Activated CD4-positive, alpha-beta memory T cell treated with anti-CD3 and anti-CD28 coated beads, Interleukin-2, amount 10 ng/mL, durations not matched to agents 7 days and 5 days (primary cell): ENCODE results near the gene NABP2. TPM values are rescaled to one million over a fixed set of nuclear protein-coding genes. Genes with fewer than 3 reads are reported as not detected.

Experiments
- CTCF ChIA-PET: fragments of 350-600 bp; sonication (Branson Sonifier 250); formaldehyde crosslinking; loops from one replicate; lab custom pipeline; 2021; ENCODE audit warnings: antibody characterized with exemption, inconsistent platforms; lab: Charles Lee
- POLR2A ChIA-PET: fragments of 350-600 bp; sonication (Branson Sonifier 250); formaldehyde crosslinking; loops from one replicate; lab custom pipeline; 2021; ENCODE audit warnings: antibody characterized with exemption; lab: Charles Lee
- DNase-seq: peaks from one replicate; pipeline ENCODE4 v3.0.0-alpha.2; 2020
- H3K27ac Mint-ChIP-seq: one replicate; pipeline ENCODE4 v1.8.0; 2021; ENCODE audit warnings: mild to moderate bottlenecking, mixed read lengths
- H3K27me3 Mint-ChIP-seq: one replicate; pipeline ENCODE4 v1.8.0; 2021; ENCODE audit warnings: mixed read lengths
- H3K36me3 Mint-ChIP-seq: one replicate; pipeline ENCODE4 v1.8.0; 2021; ENCODE audit warnings: low read depth, mixed read lengths
- H3K4me1 Mint-ChIP-seq: one replicate; pipeline ENCODE4 v1.8.0; 2021; ENCODE audit warnings: mixed read lengths
- H3K4me3 Mint-ChIP-seq: one replicate; pipeline ENCODE4 v1.8.0; 2021; ENCODE audit warnings: mild to moderate bottlenecking, mixed read lengths
- H3K9me3 Mint-ChIP-seq: one replicate; pipeline ENCODE4 v1.8.0; 2021; ENCODE audit warnings: mixed read lengths
- total RNA-seq, 2 experiments: library from RNA; stranded (reverse); gene quantifications; one replicate each; pipeline ENCODE4 v1.2.3, GENCODE V29; 2021

The NABP2 gene
- total RNA-seq, 2 experiments from 2014 or later: 49.6 to 52.3 TPM

DNA sequence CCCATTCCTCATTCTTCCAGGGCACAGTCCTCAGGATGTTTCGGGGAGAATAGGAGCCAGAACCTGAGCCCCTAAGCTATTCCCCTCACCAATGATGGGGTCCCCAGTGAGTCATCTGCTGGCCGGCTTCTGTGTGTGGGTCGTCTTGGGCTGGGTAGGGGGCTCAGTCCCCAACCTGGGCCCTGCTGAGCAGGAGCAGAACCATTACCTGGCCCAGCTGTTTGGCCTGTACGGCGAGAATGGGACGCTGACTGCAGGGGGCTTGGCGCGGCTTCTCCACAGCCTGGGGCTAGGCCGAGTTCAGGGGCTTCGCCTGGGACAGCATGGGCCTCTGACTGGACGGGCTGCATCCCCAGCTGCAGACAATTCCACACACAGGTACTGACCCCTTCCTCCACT is 7.0 kb downstream of the NABP2 start:
- Mint-ChIP-seq H3K36me3 (peaks cover 3% of the 10 kb centered on the region), H3K4me1 (peaks cover 2% of the 10 kb centered on the region), H3K4me3 (no peak overlapping the region), H3K9me3 (no peaks in the 10 kb centered on the region), H3K27ac (no peak overlapping the region), H3K27me3 (no peaks in the 10 kb centered on the region)
- CTCF ChIA-PET: no interaction called here
- POLR2A ChIA-PET: interaction anchor here (1.1 kb wide), 1 partner anchor 9 kb away, joined by 4 read pairs; no protein-coding TSS in a partner anchor
- DNase-seq: no peak

DNA sequence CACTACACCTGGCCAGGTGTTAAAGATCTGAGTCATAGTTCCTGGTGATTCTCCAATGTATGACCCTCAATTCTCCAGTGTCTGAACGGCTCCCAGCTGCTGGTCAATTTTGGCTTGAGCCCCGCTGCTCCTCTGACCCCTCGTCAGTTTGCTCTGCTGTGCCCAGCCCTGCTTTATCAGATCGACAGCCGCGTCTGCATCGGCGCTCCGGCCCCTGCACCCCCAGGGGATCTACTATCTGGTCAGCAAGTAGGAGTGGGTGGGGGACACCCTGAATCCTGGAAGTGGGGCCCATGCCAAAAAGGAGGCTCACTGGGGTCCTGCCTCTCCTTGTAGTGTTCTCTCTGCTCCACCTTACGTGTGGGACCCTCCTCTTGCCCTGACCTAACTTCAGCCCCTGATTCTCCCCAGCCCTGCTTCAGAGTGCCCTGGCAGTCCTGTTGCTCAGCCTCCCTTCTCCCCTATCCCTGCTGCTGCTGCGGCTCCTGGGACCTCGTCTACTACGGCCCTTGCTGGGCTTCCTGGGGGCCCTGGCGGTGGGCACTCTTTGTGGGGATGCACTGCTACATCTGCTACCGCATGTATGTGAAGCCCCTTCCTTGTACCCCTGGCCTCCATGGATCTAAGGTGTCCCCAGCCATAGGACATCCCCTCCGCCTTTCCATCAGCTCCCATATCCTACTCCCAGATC is 10.7 kb downstream of the NABP2 start:
- Mint-ChIP-seq H3K4me3 (no peak overlapping the region), H3K36me3 (peaks cover 5% of the 10 kb centered on the region), H3K27me3 (no peaks in the 10 kb centered on the region), H3K9me3 (no peaks in the 10 kb centered on the region), H3K27ac (no peak overlapping the region), H3K4me1 (no peaks in the 10 kb centered on the region)
- no peak for DNase-seq
- CTCF ChIA-PET: interaction anchor here (1.1 kb wide), 1 partner anchor 13 kb away, joined by 3 read pairs; the partner anchor contains the start of gene RNF41
- POLR2A ChIA-PET: no interaction called here

GRCh38 chr12:56236091-56236490 is 11.9 kb downstream of the NABP2 start:
- Mint-ChIP-seq H3K4me3 (no peak overlapping the region), H3K27me3 (no peaks in the 10 kb centered on the region), H3K36me3 (peaks cover 10% of the 10 kb centered on the region), H3K4me1 (no peaks in the 10 kb centered on the region), H3K27ac (no peak overlapping the region), H3K9me3 (no peaks in the 10 kb centered on the region)
- ChIA-PET POLR2A (interaction anchor here (0.9 to 2.4 kb wide), 2 partner anchors 14 to 79 kb away, joined by 3 to 11 read pairs; partner anchors contain the start of gene RNF41), CTCF (no interaction called here)
- no peak for DNase-seq

GRCh38 chr12:56236985-56237384 is 12.8 kb downstream of the NABP2 start:
- ChIA-PET POLR2A (interaction anchor here (0.9 to 2.4 kb wide), 2 partner anchors 15 to 78 kb away, joined by 3 to 11 read pairs; partner anchors contain the start of gene RNF41), CTCF (no interaction called here)
- no peak for DNase-seq
- H3K27ac Mint-ChIP-seq: no peak overlapping the region
- H3K4me3 Mint-ChIP-seq: no peak overlapping the region
- H3K9me3 Mint-ChIP-seq: no peaks in the 10 kb centered on the region
- peaks cover 16% of the 10 kb centered on the region for H3K36me3 Mint-ChIP-seq
- no peaks in the 10 kb centered on the region for H3K27me3 Mint-ChIP-seq
- H3K4me1 Mint-ChIP-seq: no peaks in the 10 kb centered on the region

DNA sequence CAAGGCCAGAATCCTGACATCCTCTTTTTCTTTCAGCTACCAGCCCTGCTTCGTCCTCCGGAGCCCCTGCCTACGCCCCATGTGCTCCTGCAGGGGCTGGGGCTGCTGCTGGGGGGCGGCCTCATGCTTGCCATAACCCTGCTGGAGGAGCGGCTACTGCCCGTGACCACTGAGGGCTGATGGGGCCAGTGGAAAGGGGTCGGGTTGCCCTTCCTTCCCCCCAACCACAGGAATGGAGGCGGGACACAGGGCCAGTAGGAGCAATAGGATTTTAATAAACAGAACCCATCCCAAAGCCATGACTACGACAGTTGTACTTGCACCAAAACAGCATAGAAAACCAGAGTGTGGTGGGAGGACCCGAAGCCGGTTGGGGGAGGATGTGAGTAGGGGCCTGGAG is 13.4 kb downstream of the NABP2 start:
- no peaks in the 10 kb centered on the region for H3K9me3 Mint-ChIP-seq
- ChIA-PET CTCF (no interaction called here), POLR2A (interaction anchor here (2.4 kb wide), 1 partner anchor 16 kb away, joined by 11 read pairs; the partner anchor contains the start of gene RNF41)
- no peak overlapping the region for H3K4me3 Mint-ChIP-seq
- no peak for DNase-seq
- no peaks in the 10 kb centered on the region for H3K27me3 Mint-ChIP-seq
- H3K27ac Mint-ChIP-seq: no peak overlapping the region
- H3K4me1 Mint-ChIP-seq: no peaks in the 10 kb centered on the region
- H3K36me3 Mint-ChIP-seq: peaks cover 18% of the 10 kb centered on the region

DNA sequence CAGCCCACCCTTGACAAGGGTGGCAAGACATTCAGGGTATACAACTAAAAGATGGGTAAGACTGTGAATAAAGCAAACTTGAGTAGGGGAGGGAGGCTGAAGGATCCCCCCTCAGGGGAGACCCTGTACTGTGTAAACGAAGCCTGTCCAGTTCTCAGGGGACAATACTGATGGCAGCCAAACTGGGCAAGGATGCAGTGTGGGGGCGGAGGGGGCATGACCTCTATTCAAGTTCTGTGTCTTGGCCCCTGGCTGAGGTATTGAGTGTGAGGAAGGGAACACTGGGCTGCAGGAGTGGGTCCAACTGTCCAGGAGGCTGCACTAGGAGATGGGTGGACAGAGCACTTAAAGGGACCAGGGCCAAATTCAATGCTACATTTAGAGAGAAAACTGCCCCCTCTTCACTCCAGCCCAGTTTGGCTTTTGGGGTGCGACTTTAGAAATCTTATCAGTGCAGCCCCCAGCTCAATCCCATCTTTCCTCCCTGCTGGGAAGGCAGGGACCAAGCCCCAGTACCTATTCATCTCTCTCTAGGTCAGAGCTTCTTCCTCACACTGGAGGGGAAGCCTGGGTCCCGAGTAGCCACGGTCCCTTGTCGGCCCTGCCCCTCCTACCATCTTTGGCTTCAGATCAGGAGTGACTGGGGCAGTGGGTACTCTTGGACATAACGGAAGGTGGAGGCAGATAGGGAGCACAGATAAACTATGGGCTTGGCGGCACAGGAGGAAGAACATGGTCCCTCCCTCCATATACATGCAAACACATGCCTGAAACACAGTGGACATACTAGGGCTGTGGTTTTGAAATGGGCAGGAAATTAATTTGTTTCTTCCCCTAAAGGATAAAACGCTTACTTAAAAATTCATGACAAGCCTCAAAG is 17.5 kb downstream of the NABP2 start:
- Mint-ChIP-seq H3K27me3 (no peaks in the 10 kb centered on the region), H3K4me3 (no peak overlapping the region), H3K4me1 (no peaks in the 10 kb centered on the region), H3K27ac (no peak overlapping the region), H3K9me3 (no peaks in the 10 kb centered on the region), H3K36me3 (peaks cover 37% of the 10 kb centered on the region)
- CTCF ChIA-PET: no interaction called here
- POLR2A ChIA-PET: no interaction called here
- DNase-seq: no peak

GRCh38 chr12:56242986-56243385 is 18.8 kb downstream of the NABP2 start:
- Mint-ChIP-seq H3K27me3 (no peaks in the 10 kb centered on the region), H3K9me3 (no peaks in the 10 kb centered on the region), H3K36me3 (peaks cover 45% of the 10 kb centered on the region), H3K4me1 (no peaks in the 10 kb centered on the region), H3K27ac (no peak overlapping the region), H3K4me3 (no peak overlapping the region)
- DNase-seq: no peak
- ChIA-PET CTCF (no interaction called here), POLR2A (interaction anchor here (0.5 kb wide), 1 partner anchor 20 kb away, joined by 3 read pairs; no protein-coding TSS in a partner anchor)

DNA sequence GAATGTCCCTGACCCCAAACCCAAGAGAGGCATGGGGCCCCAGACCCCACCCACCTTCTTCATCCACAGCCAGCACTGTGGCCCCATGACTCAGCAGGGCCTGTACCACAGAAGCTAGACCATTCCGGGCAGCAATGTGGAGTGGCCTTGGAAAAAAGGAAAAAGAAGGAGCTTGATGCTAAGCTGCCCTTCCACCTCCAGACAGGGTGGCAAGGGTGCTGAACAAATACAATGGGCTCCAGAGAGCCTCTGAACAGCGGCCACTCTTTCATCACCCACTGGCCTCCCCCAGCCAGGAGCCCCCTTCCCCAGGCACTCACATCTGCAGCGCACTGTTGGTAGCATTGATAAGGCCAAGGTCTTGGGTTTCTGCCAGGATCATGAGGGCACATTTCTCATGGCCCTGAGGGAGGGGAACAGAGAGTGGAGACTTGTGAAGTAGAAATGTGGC is 19.6 kb downstream of the NABP2 start:
- no peak overlapping the region for H3K27ac Mint-ChIP-seq
- H3K4me1 Mint-ChIP-seq: no peaks in the 10 kb centered on the region
- POLR2A ChIA-PET: no interaction called here
- H3K9me3 Mint-ChIP-seq: no peaks in the 10 kb centered on the region
- H3K27me3 Mint-ChIP-seq: no peaks in the 10 kb centered on the region
- H3K4me3 Mint-ChIP-seq: no peak overlapping the region
- H3K36me3 Mint-ChIP-seq: peaks cover 45% of the 10 kb centered on the region
- no peak for DNase-seq
- CTCF ChIA-PET: no interaction called here

GRCh38 chr12:56244494-56244893 is 20.4 kb downstream of the NABP2 start:
- CTCF ChIA-PET: interaction anchor here (1.0 kb wide), 1 partner anchor 52 kb away, joined by 3 read pairs; no protein-coding TSS in a partner anchor
- DNase-seq: no peak
- Mint-ChIP-seq H3K27ac (no peak overlapping the region), H3K4me1 (no peaks in the 10 kb centered on the region), H3K4me3 (no peak overlapping the region), H3K27me3 (no peaks in the 10 kb centered on the region), H3K9me3 (no peaks in the 10 kb centered on the region), H3K36me3 (peaks cover 48% of the 10 kb centered on the region)
- POLR2A ChIA-PET: no interaction called here

GRCh38 chr12:56247923-56248322 is 23.8 kb downstream of the NABP2 start:
- ChIA-PET POLR2A (interaction anchor here (2.0 kb wide), 1 partner anchor 10 kb away, joined by 8 read pairs; the partner anchor contains the start of gene ANKRD52), CTCF (interaction anchor here (1.2 to 1.6 kb wide), 2 partner anchors 10 to 20 kb away, joined by 3 to 7 read pairs; partner anchors contain the start of gene ANKRD52)
- Mint-ChIP-seq H3K4me1 (no peaks in the 10 kb centered on the region), H3K9me3 (no peaks in the 10 kb centered on the region), H3K27ac (no peak overlapping the region), H3K4me3 (no peak overlapping the region), H3K36me3 (peaks cover 50% of the 10 kb centered on the region), H3K27me3 (no peaks in the 10 kb centered on the region)
- no peak for DNase-seq

- Mint-ChIP-seq H3K9me3 (no peaks in the 10 kb centered on the region), H3K27ac (no peak overlapping the region), H3K4me1 (no peaks in the 10 kb centered on the region), H3K36me3 (peaks cover 53% of the 10 kb centered on the region), H3K4me3 (no peak overlapping the region), H3K27me3 (no peaks in the 10 kb centered on the region)
- ChIA-PET POLR2A (interaction anchor here (2.0 kb wide), 1 partner anchor 9 kb away, joined by 8 read pairs; the partner anchor contains the start of gene ANKRD52), CTCF (interaction anchor here (1.0 to 1.6 kb wide), 2 partner anchors 9 to 59 kb away, joined by 5 to 7 read pairs; partner anchors contain the start of gene ANKRD52)
- DNase-seq: no peak
Observed at GRCh38 chr12:56248711-56249110, 24.6 kb downstream of the NABP2 start.

DNA sequence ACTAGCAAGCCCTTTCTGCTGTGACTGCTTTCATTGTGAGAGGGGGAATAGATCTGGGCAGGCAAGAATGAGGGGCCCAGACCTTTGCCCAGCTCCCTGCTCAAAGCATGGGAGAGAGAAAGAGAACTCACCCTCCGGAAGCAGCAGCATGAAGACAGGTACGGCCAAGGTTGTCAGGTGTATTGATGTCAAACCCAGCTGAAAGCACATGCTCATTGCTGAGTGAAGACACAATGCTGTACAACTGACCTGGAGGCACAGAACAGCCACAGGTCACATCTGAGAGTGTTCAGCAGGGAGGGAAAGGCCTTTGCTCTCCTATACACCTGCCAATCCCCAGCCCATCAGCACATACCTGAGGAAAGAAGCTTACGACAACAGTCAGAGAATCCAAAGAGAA is 28.5 kb downstream of the NABP2 start:
- peaks cover 15% of the 10 kb centered on the region for H3K4me1 Mint-ChIP-seq
- CTCF ChIA-PET: no interaction called here
- POLR2A ChIA-PET: no interaction called here
- no peak overlapping the region for H3K4me3 Mint-ChIP-seq
- no peaks in the 10 kb centered on the region for H3K9me3 Mint-ChIP-seq
- H3K27me3 Mint-ChIP-seq: no peaks in the 10 kb centered on the region
- peaks cover 51% of the 10 kb centered on the region for H3K36me3 Mint-ChIP-seq
- H3K27ac Mint-ChIP-seq: no peak overlapping the region
- DNase-seq: no peak

DNA sequence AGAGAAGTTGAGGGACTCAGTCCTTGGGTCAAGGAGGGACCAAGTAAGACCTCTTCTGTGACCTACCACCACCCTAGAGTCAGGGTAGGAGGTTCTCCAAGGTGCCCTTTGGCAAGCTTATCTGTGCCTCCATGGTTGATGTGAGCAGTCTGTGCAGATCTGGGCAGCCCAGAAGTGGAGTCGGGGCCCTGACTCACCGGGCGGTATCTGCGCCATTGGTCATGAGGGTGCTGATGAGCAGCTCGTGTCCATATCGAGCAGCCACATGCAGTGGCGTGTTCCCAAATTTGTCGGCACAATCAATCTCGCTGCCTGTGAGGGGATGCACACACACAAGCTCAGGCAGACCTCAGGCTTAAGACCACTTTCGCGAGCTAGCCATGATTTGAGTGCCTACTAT is 28.9 kb downstream of the NABP2 start:
- ChIA-PET POLR2A (no interaction called here), CTCF (interaction anchor here (0.8 kb wide), 1 partner anchor 211 kb away, joined by 3 read pairs; no protein-coding TSS in a partner anchor)
- no peak overlapping the region for H3K4me3 Mint-ChIP-seq
- H3K9me3 Mint-ChIP-seq: no peaks in the 10 kb centered on the region
- peaks cover 15% of the 10 kb centered on the region for H3K4me1 Mint-ChIP-seq
- peaks cover 48% of the 10 kb centered on the region for H3K36me3 Mint-ChIP-seq
- H3K27ac Mint-ChIP-seq: no peak overlapping the region
- H3K27me3 Mint-ChIP-seq: no peaks in the 10 kb centered on the region
- DNase-seq: no peak
